ENCODE data around the gene RITA1.
"Not testable (repeated sequence)": the region's sequence is repeated elsewhere in the genome, so short reads cannot be mapped to it uniquely, and the experiment has no call there.

RITA1 gene, protein sequence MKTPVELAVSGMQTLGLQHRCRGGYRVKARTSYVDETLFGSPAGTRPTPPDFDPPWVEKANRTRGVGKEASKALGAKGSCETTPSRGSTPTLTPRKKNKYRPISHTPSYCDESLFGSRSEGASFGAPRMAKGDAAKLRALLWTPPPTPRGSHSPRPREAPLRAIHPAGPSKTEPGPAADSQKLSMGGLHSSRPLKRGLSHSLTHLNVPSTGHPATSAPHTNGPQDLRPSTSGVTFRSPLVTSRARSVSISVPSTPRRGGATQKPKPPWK

GRCh38 chr12:113185180-113186032 is at the start of gene RITA1, which contains the start of gene DDX54:
RITA1 (plus strand) TSS chr12:113185721; CDS start chr12:113186747, 1,026 bp downstream.
DDX54 (minus strand) TSS chr12:113185478; CDS start chr12:113185451, 27 bp downstream.
- Mint-ChIP-seq H3K4me3 (peak within 1 kb of the TSS; percentile 94), H3K27me3 (no peaks in the 10 kb centered on the region), H3K27ac (peak within 1 kb of the TSS; percentile 97), H3K36me3 (peaks cover 6% of the 10 kb centered on the region), H3K9me3 (ENCODE audit: low read depth) (no peaks in the 10 kb centered on the region), H3K4me1 (ENCODE audit: low read depth) (peaks cover 38% of the 10 kb centered on the region)

- Mint-ChIP-seq H3K36me3 (no peaks in the 10 kb centered on the region), H3K9me3 (ENCODE audit: low read depth) (no peaks in the 10 kb centered on the region), H3K4me3 (peak overlapping the region; percentile 83), H3K27me3 (no peaks in the 10 kb centered on the region), H3K27ac (peak overlapping the region; percentile 81), H3K4me1 (ENCODE audit: low read depth) (peaks cover 17% of the 10 kb centered on the region)
These were observed 49.2 kb upstream of the RITA1 start for GRCh38 chr12:113136128-113136989.

DNA sequence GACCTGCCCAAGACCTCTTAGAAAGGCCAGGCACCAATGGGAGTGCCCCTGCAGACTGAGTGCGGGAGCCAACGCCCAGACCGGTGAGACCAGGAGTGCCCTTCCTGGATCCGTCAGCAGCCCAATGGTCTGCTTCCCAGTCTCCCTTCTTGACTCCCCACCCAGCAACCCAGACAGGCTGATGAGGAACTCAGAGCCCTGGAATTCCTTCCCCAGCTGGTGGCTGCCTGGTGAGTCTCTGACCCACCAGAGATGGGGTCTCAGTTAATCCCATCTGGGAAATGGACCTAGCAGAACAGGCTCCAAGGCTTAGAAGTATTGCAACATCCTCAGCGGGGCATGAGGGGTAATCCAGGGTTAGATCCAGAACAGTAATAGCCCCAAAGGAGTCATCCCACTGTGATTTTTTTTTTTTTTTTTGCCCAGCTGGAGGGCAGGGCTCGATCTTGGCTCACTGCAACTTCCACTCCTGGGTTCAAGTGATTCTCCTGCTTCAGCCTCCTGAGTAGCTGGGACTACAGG is 48.5 kb upstream of the RITA1 start:
- H3K36me3 Mint-ChIP-seq, result no peaks in the 10 kb centered on the region
- H3K4me1 Mint-ChIP-seq (ENCODE audit: low read depth), result peaks cover 19% of the 10 kb centered on the region
- H3K27ac Mint-ChIP-seq, result no peak overlapping the region
- peak overlapping the region; percentile 83 for H3K4me3 Mint-ChIP-seq
- no peaks in the 10 kb centered on the region for H3K9me3 Mint-ChIP-seq (ENCODE audit: low read depth)
- H3K27me3 Mint-ChIP-seq, result no peaks in the 10 kb centered on the region

- no peak overlapping the region for H3K4me3 Mint-ChIP-seq
- no peaks in the 10 kb centered on the region for H3K9me3 Mint-ChIP-seq (ENCODE audit: low read depth)
- H3K27me3 Mint-ChIP-seq, result no peaks in the 10 kb centered on the region
- no peaks in the 10 kb centered on the region for H3K36me3 Mint-ChIP-seq
- H3K4me1 Mint-ChIP-seq (ENCODE audit: low read depth), result peaks cover 21% of the 10 kb centered on the region
- H3K27ac Mint-ChIP-seq, result no peak overlapping the region
These were observed 47.4 kb upstream of the RITA1 start for GRCh38 chr12:113137861-113138783.

DNA sequence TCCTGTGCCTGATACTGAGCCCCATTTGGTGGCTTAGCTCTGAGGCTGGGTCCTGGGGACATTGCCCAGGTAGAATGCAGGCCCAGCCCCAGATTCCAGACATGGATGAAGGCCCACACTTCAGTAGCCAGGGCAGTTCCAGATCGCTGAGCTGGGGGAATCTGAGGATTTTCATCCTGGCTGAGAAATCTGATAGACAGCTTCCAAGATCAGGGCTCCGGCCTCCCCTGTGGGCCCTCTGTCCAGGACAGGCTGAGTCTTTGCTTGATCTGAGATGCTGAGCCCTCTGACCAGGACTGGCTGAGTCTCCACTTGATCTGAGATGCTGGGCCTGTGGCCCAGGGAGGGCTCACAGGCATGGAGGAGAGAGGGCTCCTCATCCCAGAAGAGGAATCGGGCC is 46.7 kb upstream of the RITA1 start:
- H3K9me3 Mint-ChIP-seq (ENCODE audit: low read depth), result no peaks in the 10 kb centered on the region
- no peak overlapping the region for H3K27ac Mint-ChIP-seq
- peaks cover 21% of the 10 kb centered on the region for H3K4me1 Mint-ChIP-seq (ENCODE audit: low read depth)
- H3K4me3 Mint-ChIP-seq, result no peak overlapping the region
- no peaks in the 10 kb centered on the region for H3K27me3 Mint-ChIP-seq
- no peaks in the 10 kb centered on the region for H3K36me3 Mint-ChIP-seq

DNA sequence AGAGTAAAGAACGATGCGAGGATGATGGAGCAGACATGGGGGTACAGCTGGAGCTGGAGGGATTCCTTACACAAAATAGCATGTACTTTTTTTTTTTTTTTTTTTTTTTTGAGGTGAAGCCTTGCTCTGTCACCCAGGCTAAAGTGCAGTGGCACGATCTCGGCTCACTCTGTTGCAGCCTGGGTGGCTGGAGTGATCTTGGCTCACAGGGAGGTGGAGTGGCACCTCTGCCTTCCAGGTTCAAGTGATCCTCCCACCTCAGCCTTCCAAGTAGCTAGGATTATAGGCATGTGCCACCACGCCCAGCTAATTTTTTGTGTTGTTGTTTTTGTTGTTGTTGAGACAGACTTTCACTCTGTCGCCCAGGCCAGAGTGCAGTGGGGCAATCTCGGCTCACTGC is 44.8 kb upstream of the RITA1 start:
- H3K4me3 Mint-ChIP-seq, result no peak overlapping the region
- no peaks in the 10 kb centered on the region for H3K36me3 Mint-ChIP-seq
- no peaks in the 10 kb centered on the region for H3K27me3 Mint-ChIP-seq
- H3K4me1 Mint-ChIP-seq (ENCODE audit: low read depth), result peaks cover 17% of the 10 kb centered on the region
- no peaks in the 10 kb centered on the region for H3K9me3 Mint-ChIP-seq (ENCODE audit: low read depth)
- H3K27ac Mint-ChIP-seq, result no peak overlapping the region

GRCh38 chr12:113141716-113142115 is 43.8 kb upstream of the RITA1 start:
- not testable (repeated sequence) for H3K36me3 Mint-ChIP-seq; H3K4me3 Mint-ChIP-seq; H3K9me3 Mint-ChIP-seq (ENCODE audit: low read depth); H3K4me1 Mint-ChIP-seq (ENCODE audit: low read depth); H3K27me3 Mint-ChIP-seq
- peak overlapping the region; percentile 64 for H3K27ac Mint-ChIP-seq

GRCh38 chr12:113142173-113142885 is 43.2 kb upstream of the RITA1 start:
- peak overlapping the region; percentile 64 for H3K27ac Mint-ChIP-seq
- H3K36me3 Mint-ChIP-seq, result peaks cover 3% of the 10 kb centered on the region
- peaks cover 4% of the 10 kb centered on the region for H3K4me1 Mint-ChIP-seq (ENCODE audit: low read depth)
- peaks cover under 1% of the 10 kb centered on the region for H3K9me3 Mint-ChIP-seq (ENCODE audit: low read depth)
- H3K4me3 Mint-ChIP-seq, result no peak overlapping the region
- no peaks in the 10 kb centered on the region for H3K27me3 Mint-ChIP-seq

DNA sequence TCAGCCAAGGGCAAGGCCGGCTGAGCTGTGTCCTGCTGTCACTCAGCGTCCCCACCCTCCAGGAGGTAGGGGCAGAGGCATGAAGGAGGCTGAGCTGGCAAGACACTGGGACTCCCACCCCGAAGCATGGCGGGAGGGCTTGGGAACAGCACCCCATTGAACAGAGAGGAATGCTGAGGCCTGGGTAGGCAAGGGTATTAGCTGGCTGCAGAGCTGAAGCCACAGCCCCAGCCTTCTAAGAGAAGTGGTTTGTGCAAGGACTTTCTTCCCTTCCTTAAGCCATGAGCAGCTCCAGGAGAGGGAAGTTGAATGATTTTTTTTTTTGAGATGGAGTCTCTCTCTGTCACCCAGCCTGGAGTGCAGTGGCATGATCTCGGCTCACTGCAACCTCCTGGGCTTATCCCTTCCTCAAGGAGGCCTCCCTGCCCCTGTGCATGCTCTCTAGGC is 42.6 kb upstream of the RITA1 start:
- Mint-ChIP-seq H3K4me1 (ENCODE audit: low read depth) (peaks cover 4% of the 10 kb centered on the region), H3K36me3 (peaks cover 3% of the 10 kb centered on the region), H3K4me3 (no peak overlapping the region), H3K9me3 (ENCODE audit: low read depth) (peaks cover 3% of the 10 kb centered on the region), H3K27me3 (no peaks in the 10 kb centered on the region), H3K27ac (no peak overlapping the region)

DNA sequence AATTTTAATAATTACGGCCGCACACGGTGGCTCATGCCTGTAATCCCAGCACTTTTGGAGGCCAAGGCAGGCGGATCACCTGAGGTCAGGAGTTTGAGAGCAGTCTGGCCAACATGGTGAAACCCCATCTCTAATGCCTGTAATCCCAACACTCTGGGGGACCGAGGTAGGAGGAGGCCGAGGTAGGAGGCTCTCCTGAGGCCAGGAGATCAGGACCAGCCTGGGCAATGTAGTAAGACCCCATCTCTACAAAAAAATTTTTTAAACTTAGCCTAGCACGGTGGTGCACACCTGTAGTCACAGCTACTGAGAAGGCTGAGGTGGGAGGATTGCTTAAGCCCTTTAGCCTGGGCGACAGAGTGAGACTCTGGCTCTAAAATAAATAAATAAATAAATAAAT is 41.6 kb upstream of the RITA1 start:
- Mint-ChIP-seq H3K27ac (no peak overlapping the region), H3K27me3 (no peaks in the 10 kb centered on the region), H3K4me1 (ENCODE audit: low read depth) (peaks cover 4% of the 10 kb centered on the region), H3K4me3 (no peak overlapping the region), H3K36me3 (peaks cover 3% of the 10 kb centered on the region), H3K9me3 (ENCODE audit: low read depth) (peaks cover 3% of the 10 kb centered on the region)

- H3K27ac Mint-ChIP-seq, result no peak overlapping the region
- peaks cover 3% of the 10 kb centered on the region for H3K36me3 Mint-ChIP-seq
- H3K27me3 Mint-ChIP-seq, result no peaks in the 10 kb centered on the region
- H3K9me3 Mint-ChIP-seq (ENCODE audit: low read depth), result peaks cover 3% of the 10 kb centered on the region
- H3K4me3 Mint-ChIP-seq, result no peak overlapping the region
- peaks cover 4% of the 10 kb centered on the region for H3K4me1 Mint-ChIP-seq (ENCODE audit: low read depth)
These were observed 40.7 kb upstream of the RITA1 start for GRCh38 chr12:113144806-113145205.

GRCh38 chr12:113145720-113146551 is 39.6 kb upstream of the RITA1 start:
- Mint-ChIP-seq H3K4me1 (ENCODE audit: low read depth) (peaks cover 4% of the 10 kb centered on the region), H3K27ac (no peak overlapping the region), H3K27me3 (no peaks in the 10 kb centered on the region), H3K36me3 (peaks cover 3% of the 10 kb centered on the region), H3K4me3 (no peak overlapping the region), H3K9me3 (ENCODE audit: low read depth) (peaks cover 3% of the 10 kb centered on the region)

Measured in activated naive CD8-positive, alpha-beta T cell (primary cell).